ENCODE results near the gene MT1HL1. TPM values are rescaled to one million over a fixed set of nuclear protein-coding genes. Genes with fewer than 3 reads are reported as not detected.

The MT1HL1 gene
- polyA plus RNA-seq, 1 donor (not counting 4 experiments of a cell fraction or from before 2014, with no cell fraction given), result not detected

- no peak overlapping the region for H3K4me2 ChIP-seq (ENCODE audit: control insufficient read depth, extremely low read depth, insufficient read depth, low read depth, low read length)
- TF ChIP-seq EZH2 (IDR thresholded peaks at IDR 0.05; ENCODE audit: low read length), result no peak
- TF ChIP-seq, protein P1, sequence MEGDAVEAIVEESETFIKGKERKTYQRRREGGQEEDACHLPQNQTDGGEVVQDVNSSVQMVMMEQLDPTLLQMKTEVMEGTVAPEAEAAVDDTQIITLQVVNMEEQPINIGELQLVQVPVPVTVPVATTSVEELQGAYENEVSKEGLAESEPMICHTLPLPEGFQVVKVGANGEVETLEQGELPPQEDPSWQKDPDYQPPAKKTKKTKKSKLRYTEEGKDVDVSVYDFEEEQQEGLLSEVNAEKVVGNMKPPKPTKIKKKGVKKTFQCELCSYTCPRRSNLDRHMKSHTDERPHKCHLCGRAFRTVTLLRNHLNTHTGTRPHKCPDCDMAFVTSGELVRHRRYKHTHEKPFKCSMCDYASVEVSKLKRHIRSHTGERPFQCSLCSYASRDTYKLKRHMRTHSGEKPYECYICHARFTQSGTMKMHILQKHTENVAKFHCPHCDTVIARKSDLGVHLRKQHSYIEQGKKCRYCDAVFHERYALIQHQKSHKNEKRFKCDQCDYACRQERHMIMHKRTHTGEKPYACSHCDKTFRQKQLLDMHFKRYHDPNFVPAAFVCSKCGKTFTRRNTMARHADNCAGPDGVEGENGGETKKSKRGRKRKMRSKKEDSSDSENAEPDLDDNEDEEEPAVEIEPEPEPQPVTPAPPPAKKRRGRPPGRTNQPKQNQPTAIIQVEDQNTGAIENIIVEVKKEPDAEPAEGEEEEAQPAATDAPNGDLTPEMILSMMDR (optimal IDR thresholded peaks at IDR 0.05 in 1 of 3, IDR thresholded peaks at IDR 0.05 in 1 of 3, conservative IDR thresholded peaks at IDR 0.05 in 1 of 3; ENCODE audit: extremely low read depth in 1 of 3, insufficient read depth in 2 of 3, low read length in 3 of 3), result no peak
- dilution Hi-C loops (cut with MboI; ENCODE audit: extremely low pct_ligation_motif_present, low sequenced_read_pairs), result no loop called here
Measured at GRCh38 chr1:236959112-236959511, 45.1 kb downstream of the MT1HL1 start.

GRCh38 chr1:236957235-236957634 lies 47.0 kb downstream of the MT1HL1 start:
- FAIRE-seq (no peak), DNase-seq (ENCODE audit: low read depth, low spot score) (no peak)
- dilution Hi-C loops (cut with MboI; ENCODE audit: extremely low pct_ligation_motif_present, low sequenced_read_pairs), result no loop called here
- Histone ChIP-seq H3K9ac (ENCODE audit: control insufficient read depth, extremely low read depth, insufficient read depth, low read length) (no peak overlapping the region), H3K4me3 (ENCODE audit: control insufficient read depth in 2 of 3, extremely low read depth in 1 of 3, insufficient read depth in 2 of 3, low read depth in 1 of 3, low read length in 3 of 3) (no peak overlapping the region), H4K20me1 (ENCODE audit: control insufficient read depth, extremely low read depth, insufficient read depth, low read length) (no peaks in the 10 kb centered on the region), H3K4me2 (ENCODE audit: control insufficient read depth, extremely low read depth, insufficient read depth, low read depth, low read length) (no peak overlapping the region), H3K9me1 (ENCODE audit: control insufficient read depth, extremely low read depth, insufficient read depth, low read length) (no peaks in the 10 kb centered on the region), H3K36me3 (ENCODE audit: control insufficient read depth in 2 of 2, extremely low read depth in 1 of 2, insufficient read depth in 2 of 2, low read length in 2 of 2) (no peaks in the 10 kb centered on the region), H3K27ac (ENCODE audit: control insufficient read depth, insufficient read depth, low read length) (no peak overlapping the region), H3K4me1 (ENCODE audit: control insufficient read depth, extremely low read depth, insufficient read depth, low read length) (no peaks in the 10 kb centered on the region), H2AFZ (ENCODE audit: control insufficient read depth, low read length) (no peak overlapping the region), H3K9me3 (ENCODE audit: control insufficient read depth, low read depth, low read length) (peaks cover 3% of the 10 kb centered on the region), H3K79me2 (ENCODE audit: control insufficient read depth, insufficient read depth, low read length) (no peaks in the 10 kb centered on the region), H3K27me3 (ENCODE audit: control insufficient read depth, extremely low read depth, insufficient read depth, low read length) (no peaks in the 10 kb centered on the region)
- TF ChIP-seq, protein P1 (optimal IDR thresholded peaks at IDR 0.05 in 1 of 3, IDR thresholded peaks at IDR 0.05 in 1 of 3, conservative IDR thresholded peaks at IDR 0.05 in 1 of 3; ENCODE audit: extremely low read depth in 1 of 3, insufficient read depth in 2 of 3, low read length in 3 of 3), result no peak
- no peak for TF ChIP-seq EZH2 (IDR thresholded peaks at IDR 0.05; ENCODE audit: low read length)

More at GRCh38 chr1:236959112-236959511, 45.1 kb downstream of the MT1HL1 start:
- no peaks in the 10 kb centered on the region for H3K36me3 ChIP-seq (ENCODE audit: control insufficient read depth in 2 of 2, extremely low read depth in 1 of 2, insufficient read depth in 2 of 2, low read length in 2 of 2)
- FAIRE-seq, result no peak
- no peaks in the 10 kb centered on the region for H3K79me2 ChIP-seq (ENCODE audit: control insufficient read depth, insufficient read depth, low read length)
- H3K4me3 ChIP-seq (ENCODE audit: control insufficient read depth in 2 of 3, extremely low read depth in 1 of 3, insufficient read depth in 2 of 3, low read depth in 1 of 3, low read length in 3 of 3), result no peak overlapping the region
- H3K9me1 ChIP-seq (ENCODE audit: control insufficient read depth, extremely low read depth, insufficient read depth, low read length), result no peaks in the 10 kb centered on the region
- no peak for DNase-seq (ENCODE audit: low read depth, low spot score)
- H2AFZ ChIP-seq (ENCODE audit: control insufficient read depth, low read length), result no peak overlapping the region
- H3K27me3 ChIP-seq (ENCODE audit: control insufficient read depth, extremely low read depth, insufficient read depth, low read length), result no peaks in the 10 kb centered on the region
- H3K9ac ChIP-seq (ENCODE audit: control insufficient read depth, extremely low read depth, insufficient read depth, low read length), result no peak overlapping the region
- no peak overlapping the region for H3K27ac ChIP-seq (ENCODE audit: control insufficient read depth, insufficient read depth, low read length)
- H3K9me3 ChIP-seq (ENCODE audit: control insufficient read depth, low read depth, low read length), result peaks cover 3% of the 10 kb centered on the region
- H3K4me1 ChIP-seq (ENCODE audit: control insufficient read depth, extremely low read depth, insufficient read depth, low read length), result no peaks in the 10 kb centered on the region
- H4K20me1 ChIP-seq (ENCODE audit: control insufficient read depth, extremely low read depth, insufficient read depth, low read length), result no peaks in the 10 kb centered on the region

Other genes starting within 250 kb of the MT1HL1 start
- 9.9 to 14.3 TPM (median 12.3 TPM) in 3 replicates for gene MTR, start 209.1 kb downstream of the MT1HL1 start, polyA plus RNA-seq
- gene RYR2, start 37.7 kb upstream of the MT1HL1 start, polyA plus RNA-seq, result 0.01 to 0.05 TPM in 2 of 3 replicates, not detected in the other

Measured in keratinocyte (primary cell).